Occipital lobe (tissue), 2 donors: ENCODE measurements around the gene GOLIM4. TPM values are rescaled to one million over a fixed set of nuclear protein-coding genes. Genes with fewer than 3 reads are reported as not detected.
A peak's percentile ranks its signal among the peaks of the same experiment; 100 is the strongest.

Source experiments
- DNase-seq: peaks from one replicate; lab custom pipeline; 2025; lab: John Stamatoyannopoulos, UW
- total RNA-seq: library from RNA; depleted of rRNA; stranded (reverse); fragments of >200 nt; gene quantifications from one replicate; pipeline ENCODE4 v1.2.3, GENCODE V29; 2014

The GOLIM4 gene
- total RNA-seq, 1 donor from 2014 or later: 27.9 TPM

- no peak for DNase-seq
Measured at GRCh38 chr3:168100777-168101492, 5.2 kb upstream of the GOLIM4 start.

DNA sequence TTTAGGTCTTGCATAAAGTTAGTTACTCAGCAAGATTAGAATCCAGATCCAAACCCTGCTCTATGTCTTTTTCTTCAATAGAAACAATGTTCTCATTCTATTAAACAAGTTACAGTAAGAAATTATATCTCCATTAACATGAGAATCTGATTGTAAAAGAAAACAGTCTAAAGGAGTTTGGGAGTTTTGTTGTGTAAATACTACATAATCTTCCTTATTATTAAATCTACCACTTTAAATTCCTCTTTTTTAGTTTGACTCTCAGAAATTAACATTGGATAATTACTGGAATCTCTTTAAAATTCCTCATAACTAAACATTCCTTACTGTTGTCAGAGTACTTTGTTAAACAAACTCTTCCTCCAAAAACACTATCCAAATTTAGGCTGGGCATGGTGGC is 1.7 kb upstream of the GOLIM4 start:
- DNase-seq: no peak

DNA sequence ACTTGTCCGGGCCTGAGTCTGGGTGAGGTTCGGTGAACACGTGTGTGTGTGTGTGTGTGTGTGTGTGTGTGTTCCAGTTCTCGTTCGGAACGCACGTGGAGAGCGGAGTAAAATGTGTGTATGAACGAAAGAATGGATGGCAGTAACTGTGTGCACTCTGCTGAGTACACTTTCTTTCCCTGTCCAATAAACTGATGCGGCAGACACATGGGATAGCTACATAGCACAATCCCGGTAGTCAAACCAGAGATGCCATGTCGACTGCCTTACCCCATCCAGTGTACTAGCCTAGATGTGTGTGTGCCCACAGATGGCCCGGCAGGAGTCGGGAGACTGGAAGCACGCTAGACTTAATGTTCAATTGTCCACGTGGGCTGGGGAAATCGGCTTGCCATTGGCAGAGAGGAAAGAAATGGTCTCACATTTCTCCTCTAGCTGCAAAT is 507 bp upstream of the GOLIM4 start:
- DNase-seq: peak; percentile 72

GRCh38 chr3:168094877-168095610 is 680 bp downstream of the GOLIM4 start:
- DNase-seq: peak; percentile 44

GRCh38 chr3:168094580-168094876 is 1.2 kb downstream of the GOLIM4 start:
- no peak for DNase-seq

DNA sequence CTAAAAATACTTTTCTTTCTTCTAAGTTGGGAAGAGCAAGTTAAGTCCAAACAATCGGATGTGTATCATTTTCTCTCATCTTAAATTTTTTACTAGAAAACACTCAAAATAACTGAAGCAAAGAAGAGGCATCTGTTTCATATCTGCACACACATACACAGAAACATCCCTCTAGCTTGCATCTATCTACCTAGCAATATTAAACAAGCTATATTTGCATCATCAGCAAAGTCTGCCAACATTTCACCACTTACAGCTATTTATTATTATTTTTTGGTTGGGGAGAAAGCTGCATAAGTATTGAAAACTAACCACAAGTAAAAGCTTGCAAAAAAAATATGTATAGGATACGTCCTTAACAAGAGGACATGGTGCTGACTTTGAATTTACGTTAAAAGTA is 1.9 kb downstream of the GOLIM4 start:
- DNase-seq: no peak

- no peak for DNase-seq
Measured at GRCh38 chr3:168093229-168093628, 2.5 kb downstream of the GOLIM4 start.

- no peak for DNase-seq
Measured at GRCh38 chr3:168091941-168092340, 3.8 kb downstream of the GOLIM4 start.

DNA sequence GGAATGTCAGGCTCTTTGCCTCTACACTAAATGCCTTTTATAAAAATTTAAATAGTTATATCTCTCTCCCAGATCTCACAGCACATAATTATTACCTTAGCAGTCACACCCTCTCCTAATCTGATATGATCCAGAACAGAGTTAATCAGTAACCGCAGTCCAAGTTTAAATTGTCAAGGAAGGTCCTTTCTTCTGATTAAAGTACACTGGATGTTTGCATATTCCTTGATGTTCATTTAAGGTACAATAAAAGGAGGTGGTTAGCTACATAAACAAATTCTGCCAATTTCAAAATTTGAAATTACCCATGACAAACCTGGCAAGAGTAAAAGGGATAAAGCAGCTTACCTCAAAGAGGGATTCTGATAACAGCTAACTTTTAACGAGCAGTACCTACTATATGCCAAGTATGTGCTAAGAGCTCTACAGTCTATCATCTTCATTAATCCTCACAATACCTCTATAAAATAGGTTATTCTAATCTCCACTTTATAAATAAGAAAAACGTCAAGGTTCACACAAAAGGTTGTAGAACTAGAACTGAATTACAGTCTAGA is 4.3 kb downstream of the GOLIM4 start:
- DNase-seq: no peak

GRCh38 chr3:168090306-168091085 is 5.2 kb downstream of the GOLIM4 start:
- DNase-seq: no peak

DNA sequence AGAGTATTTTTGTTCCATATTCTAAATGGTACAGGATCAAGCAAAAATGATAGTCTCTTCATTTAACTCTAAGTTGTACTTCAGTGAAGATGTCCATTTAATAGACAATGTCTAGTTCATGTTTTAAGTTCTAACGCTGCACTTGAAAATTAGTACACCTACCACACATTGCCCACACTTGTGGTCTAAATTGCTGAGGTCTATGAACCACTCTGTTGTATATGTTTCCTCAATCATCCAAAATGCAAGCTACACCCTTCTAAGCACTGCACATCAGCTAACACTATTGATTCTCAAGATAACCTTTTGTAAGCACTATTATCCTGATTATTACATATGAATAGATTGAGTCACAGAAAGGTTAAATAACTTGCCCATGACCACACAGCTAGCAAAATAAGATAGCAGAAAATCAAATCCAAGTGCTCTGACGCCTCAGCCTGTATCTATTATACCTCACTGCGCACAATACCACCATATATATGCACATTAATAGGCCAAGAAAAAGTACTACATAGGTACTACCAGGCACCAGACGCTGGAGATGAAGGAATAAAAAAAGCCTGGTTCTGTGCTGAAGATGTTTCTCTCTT is 6.4 kb downstream of the GOLIM4 start:
- DNase-seq: no peak

DNA sequence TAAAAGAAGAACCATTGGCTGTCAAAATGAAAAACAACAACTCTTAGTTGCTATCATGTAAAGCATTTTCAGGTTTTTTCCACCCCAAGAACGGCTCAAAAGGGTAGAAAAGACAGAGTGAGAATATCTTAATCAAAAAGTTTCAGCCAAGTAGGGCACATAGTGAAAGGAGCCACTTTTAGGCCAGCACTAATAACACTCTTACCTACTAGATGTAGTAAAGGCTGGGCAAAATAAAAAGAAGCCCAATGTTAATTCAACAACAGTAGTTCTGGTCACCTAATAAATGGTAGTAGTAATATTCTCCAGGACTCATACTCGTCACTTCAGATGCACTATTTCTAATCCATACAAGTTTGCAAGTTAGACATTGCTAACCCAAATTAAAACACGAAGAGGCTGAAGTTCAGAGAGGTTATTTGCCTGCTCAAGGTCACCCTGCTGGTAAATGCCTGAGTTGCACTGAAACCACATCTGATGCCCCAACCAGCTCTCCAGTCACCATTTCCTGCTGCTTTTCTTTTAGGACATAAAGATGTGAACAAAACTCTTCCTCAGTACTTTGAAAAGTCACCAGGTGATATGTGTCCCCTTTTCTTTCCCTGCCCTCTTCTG is 7.5 kb downstream of the GOLIM4 start:
- DNase-seq: no peak

- no peak for DNase-seq
Measured at GRCh38 chr3:168087539-168087938, 8.2 kb downstream of the GOLIM4 start.

- DNase-seq: no peak
Measured at GRCh38 chr3:168086541-168087260, 9.0 kb downstream of the GOLIM4 start.

DNA sequence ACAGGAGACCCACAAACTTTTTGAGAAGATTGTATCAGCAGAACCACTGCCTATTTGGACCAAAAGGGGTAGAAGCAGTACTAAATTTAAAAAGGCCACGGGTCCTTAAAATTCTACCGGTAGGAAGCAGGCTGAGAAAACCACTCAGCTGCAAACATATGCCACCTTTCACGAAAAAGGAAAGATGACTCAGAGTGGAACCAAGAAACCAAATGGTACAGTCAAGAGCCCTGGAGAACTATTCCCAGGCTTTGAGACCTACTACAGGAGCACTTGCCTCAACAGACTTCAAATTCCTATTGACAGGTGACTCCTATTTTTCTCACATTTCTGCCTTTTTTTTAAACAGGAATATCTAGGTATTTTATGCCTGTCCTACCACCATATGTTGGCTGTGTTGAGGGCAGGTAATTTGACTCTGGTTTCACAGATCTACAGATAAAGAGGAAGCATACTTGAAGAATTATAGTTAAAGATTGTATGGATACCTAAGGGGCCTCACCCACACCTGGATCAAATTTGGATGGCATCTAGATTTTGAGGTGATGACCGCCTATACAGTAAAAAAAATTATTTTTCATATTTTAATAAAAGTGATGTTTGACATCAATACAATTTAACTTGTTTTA is 10.1 kb downstream of the GOLIM4 start:
- DNase-seq: no peak

GRCh38 chr3:168083906-168084305 is 11.8 kb downstream of the GOLIM4 start:
- no peak for DNase-seq

DNA sequence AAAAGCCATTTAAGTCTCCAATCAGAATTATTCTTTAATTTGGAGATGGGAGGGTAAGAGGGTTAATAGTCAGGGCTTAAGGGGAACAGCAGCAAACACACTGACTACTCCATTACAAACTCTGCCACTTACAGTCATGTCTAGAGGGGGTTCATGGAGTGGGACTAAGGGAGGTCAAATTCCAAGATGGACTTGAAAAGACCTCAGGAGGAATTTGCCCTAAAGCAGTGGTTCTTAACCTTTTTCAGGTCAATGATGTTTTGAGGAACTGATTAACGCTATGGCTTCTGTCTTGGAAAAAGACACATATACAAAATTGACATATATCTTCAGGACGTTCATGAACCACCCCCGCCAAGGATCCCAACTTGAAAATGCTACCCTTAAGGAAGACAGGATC is 13.9 kb downstream of the GOLIM4 start:
- DNase-seq: no peak

GRCh38 chr3:168081171-168081771 is 14.5 kb downstream of the GOLIM4 start:
- no peak for DNase-seq

- DNase-seq: no peak
Measured at GRCh38 chr3:168080499-168081170, 15.1 kb downstream of the GOLIM4 start.
